Activated CD8-positive, alpha-beta T cell treated with anti-CD3 and anti-CD28 coated beads, Interleukin-2, amount 10 ng/mL, durations not matched to agents 7 days and 5 days (primary cell): ENCODE results near the gene TJP1. TPM values are rescaled to one million over a fixed set of nuclear protein-coding genes. Genes with fewer than 3 reads are reported as not detected.
"Not testable (repeated sequence)": the region's sequence is repeated elsewhere in the genome, so short reads cannot be mapped to it uniquely, and the experiment has no call there.

Experiments
- ATAC-seq: fragments of 150-1000 bp; cut with Tn5 transposase; one replicate; pipeline ENCODE4 v1.10.0; 2021; ENCODE audit warnings: moderate library complexity
- CTCF ChIA-PET: fragments of 350-600 bp; sonication (Branson Sonifier 250); formaldehyde crosslinking; loops from one replicate; lab custom pipeline; 2021; ENCODE audit warnings: antibody characterized with exemption; lab: Charles Lee
- POLR2A ChIA-PET: fragments of 350-600 bp; sonication (Branson Sonifier 250); formaldehyde crosslinking; loops from one replicate; lab custom pipeline; 2021; ENCODE audit warnings: antibody characterized with exemption; lab: Charles Lee
- DNase-seq: peaks from one replicate; pipeline ENCODE4 v3.0.0-alpha.2; 2020
- H3K27ac Mint-ChIP-seq: one replicate; pipeline ENCODE4 v1.8.0; 2021; ENCODE audit warnings: mild to moderate bottlenecking, mixed read lengths
- H3K27me3 Mint-ChIP-seq: one replicate; pipeline ENCODE4 v1.8.0; 2021; ENCODE audit warnings: low read depth, mixed read lengths
- H3K36me3 Mint-ChIP-seq: one replicate; pipeline ENCODE4 v1.8.0; 2021; ENCODE audit warnings: low read depth, mixed read lengths
- H3K4me1 Mint-ChIP-seq: one replicate; pipeline ENCODE4 v1.8.0; 2021; ENCODE audit warnings: low read depth, mixed read lengths
- H3K4me3 Mint-ChIP-seq: one replicate; pipeline ENCODE4 v1.8.0; 2021; ENCODE audit warnings: mild to moderate bottlenecking, mixed read lengths
- H3K9me3 Mint-ChIP-seq: one replicate; pipeline ENCODE4 v1.8.0; 2022; ENCODE audit warnings: mixed read lengths; ENCODE audit not compliant: insufficient read depth
- total RNA-seq, 2 experiments: library from RNA; stranded (reverse); gene quantifications; one replicate each; pipeline ENCODE4 v1.2.3, GENCODE V29; 2021

TJP1 gene
- total RNA-seq, 2 experiments from 2014 or later, result not detected

DNA sequence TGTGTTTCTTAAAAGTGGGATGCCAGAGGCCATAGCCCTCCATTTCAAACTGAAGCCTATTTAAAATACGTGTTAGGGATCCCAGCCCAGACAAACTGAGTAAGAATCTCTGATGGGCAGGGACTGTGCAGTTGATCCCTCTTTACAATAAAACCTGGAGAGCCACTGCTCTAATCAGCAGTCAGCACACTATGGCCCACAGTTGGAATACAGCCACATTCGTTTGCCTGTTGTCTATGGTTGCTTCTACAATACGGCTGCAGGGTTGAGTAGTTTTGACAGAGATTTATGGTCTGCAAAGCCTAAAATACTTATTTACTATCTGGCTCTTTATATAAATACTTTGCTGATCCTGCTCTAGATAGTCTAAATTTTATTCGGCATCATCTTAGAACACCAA lies 32.4 kb downstream of the TJP1 start:
- DNase-seq (no peak), ATAC-seq (no peak)
- Mint-ChIP-seq H3K4me3 (no peak overlapping the region), H3K4me1 (no peaks in the 10 kb centered on the region), H3K36me3 (no peaks in the 10 kb centered on the region), H3K27me3 (peaks cover 2% of the 10 kb centered on the region), H3K9me3 (no peaks in the 10 kb centered on the region), H3K27ac (no peak overlapping the region)
- ChIA-PET CTCF (no interaction called here), POLR2A (no interaction called here)

- no peak for ATAC-seq
- Mint-ChIP-seq H3K4me1 (no peaks in the 10 kb centered on the region), H3K27me3 (peaks cover 3% of the 10 kb centered on the region), H3K4me3 (no peak overlapping the region), H3K36me3 (no peaks in the 10 kb centered on the region), H3K9me3 (no peaks in the 10 kb centered on the region), H3K27ac (no peak overlapping the region)
- POLR2A ChIA-PET, result no interaction called here
- CTCF ChIA-PET, result no interaction called here
- no peak for DNase-seq
Observed at GRCh38 chr15:29788433-29789034, 33.7 kb downstream of the TJP1 start.

- no peak for DNase-seq
- no peaks in the 10 kb centered on the region for H3K36me3 Mint-ChIP-seq
- CTCF ChIA-PET, result no interaction called here
Observed at GRCh38 chr15:29787767-29788166, 34.5 kb downstream of the TJP1 start.

GRCh38 chr15:29785642-29786041 lies 36.6 kb downstream of the TJP1 start:
- peaks cover 7% of the 10 kb centered on the region for H3K27me3 Mint-ChIP-seq
- H3K36me3 Mint-ChIP-seq, result no peaks in the 10 kb centered on the region
- H3K4me1 Mint-ChIP-seq, result no peaks in the 10 kb centered on the region
- no peaks in the 10 kb centered on the region for H3K9me3 Mint-ChIP-seq
- ChIA-PET POLR2A (no interaction called here), CTCF (no interaction called here)
- DNase-seq (no peak), ATAC-seq (no peak)
- no peak overlapping the region for H3K27ac Mint-ChIP-seq
- no peak overlapping the region for H3K4me3 Mint-ChIP-seq

More at GRCh38 chr15:29787767-29788166, 34.5 kb downstream of the TJP1 start:
- Mint-ChIP-seq H3K27ac (no peak overlapping the region), H3K4me1 (no peaks in the 10 kb centered on the region), H3K4me3 (no peak overlapping the region), H3K9me3 (no peaks in the 10 kb centered on the region), H3K27me3 (peaks cover 5% of the 10 kb centered on the region)
- no peak for ATAC-seq
- POLR2A ChIA-PET, result no interaction called here

DNA sequence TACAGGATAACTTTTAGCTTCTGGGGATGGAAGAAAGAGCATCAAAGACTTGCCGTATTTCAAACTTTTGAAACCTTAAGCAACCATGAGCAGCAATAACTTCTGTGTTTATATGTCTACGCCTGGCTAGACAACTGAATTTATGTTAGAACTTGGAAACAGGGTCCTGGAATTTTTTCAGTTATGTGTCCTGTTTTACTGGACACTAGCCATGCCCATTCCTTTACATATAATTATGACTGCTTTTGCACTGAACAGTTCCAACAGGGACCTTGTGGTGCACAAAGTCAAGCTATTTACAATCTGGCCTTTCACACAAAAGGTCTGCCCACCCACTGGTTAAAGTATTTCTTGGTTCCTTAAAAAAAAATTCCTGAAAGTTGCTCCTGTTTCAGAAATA lies 37.1 kb downstream of the TJP1 start:
- ChIA-PET CTCF (no interaction called here), POLR2A (no interaction called here)
- H3K9me3 Mint-ChIP-seq, result no peaks in the 10 kb centered on the region
- no peaks in the 10 kb centered on the region for H3K36me3 Mint-ChIP-seq
- DNase-seq, result no peak
- no peak for ATAC-seq
- no peaks in the 10 kb centered on the region for H3K4me1 Mint-ChIP-seq
- peaks cover 5% of the 10 kb centered on the region for H3K27me3 Mint-ChIP-seq
- no peak overlapping the region for H3K4me3 Mint-ChIP-seq
- no peak overlapping the region for H3K27ac Mint-ChIP-seq

DNA sequence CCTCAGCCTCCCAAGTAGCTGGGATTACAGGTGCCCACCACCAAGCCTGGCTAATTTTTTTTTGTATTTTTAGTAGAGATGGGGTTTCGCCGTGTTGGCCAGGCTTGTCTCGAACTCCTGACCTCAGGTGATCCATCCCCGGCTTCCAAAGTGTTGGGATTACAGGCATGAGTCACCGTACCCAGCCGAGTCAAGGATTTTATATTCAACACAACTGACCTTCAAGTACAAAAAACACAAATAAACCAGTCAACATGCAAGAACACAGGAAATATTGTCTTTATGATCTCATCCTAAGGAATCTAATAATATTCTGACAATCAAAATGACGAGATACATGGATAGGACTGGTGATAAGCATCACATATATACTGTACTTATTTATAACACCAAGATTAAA lies 37.9 kb downstream of the TJP1 start:
- DNase-seq (no peak), ATAC-seq (no peak)
- Mint-ChIP-seq H3K9me3 (no peaks in the 10 kb centered on the region), H3K36me3 (no peaks in the 10 kb centered on the region), H3K27ac (no peak overlapping the region), H3K4me3 (no peak overlapping the region), H3K27me3 (peaks cover 5% of the 10 kb centered on the region), H3K4me1 (no peaks in the 10 kb centered on the region)
- ChIA-PET POLR2A (no interaction called here), CTCF (no interaction called here)

DNA sequence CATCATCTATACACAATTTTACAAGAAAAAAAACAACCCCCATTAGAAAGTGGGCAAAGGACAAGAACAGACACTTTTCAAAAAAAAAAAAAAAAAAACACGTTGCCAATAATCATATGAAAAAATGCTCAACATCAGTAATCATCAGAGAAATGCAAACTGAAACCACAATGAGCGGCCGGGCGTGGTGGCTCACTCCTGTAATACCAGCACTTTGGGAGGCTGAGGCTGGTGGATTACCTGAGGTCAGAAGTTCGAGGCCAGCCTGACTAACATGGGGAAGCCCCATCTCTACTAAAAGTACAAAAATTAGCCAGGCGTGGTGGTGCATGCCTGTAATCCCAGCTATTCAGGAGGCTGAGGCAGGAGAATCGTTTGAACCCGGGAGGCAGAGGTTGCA lies 39.5 kb downstream of the TJP1 start:
- H3K4me3 Mint-ChIP-seq, H3K36me3 Mint-ChIP-seq, H3K9me3 Mint-ChIP-seq, DNase-seq, H3K4me1 Mint-ChIP-seq, POLR2A ChIA-PET, H3K27ac Mint-ChIP-seq, CTCF ChIA-PET, ATAC-seq: not testable (repeated sequence)
- H3K27me3 Mint-ChIP-seq, result peaks cover 10% of the 10 kb centered on the region

DNA sequence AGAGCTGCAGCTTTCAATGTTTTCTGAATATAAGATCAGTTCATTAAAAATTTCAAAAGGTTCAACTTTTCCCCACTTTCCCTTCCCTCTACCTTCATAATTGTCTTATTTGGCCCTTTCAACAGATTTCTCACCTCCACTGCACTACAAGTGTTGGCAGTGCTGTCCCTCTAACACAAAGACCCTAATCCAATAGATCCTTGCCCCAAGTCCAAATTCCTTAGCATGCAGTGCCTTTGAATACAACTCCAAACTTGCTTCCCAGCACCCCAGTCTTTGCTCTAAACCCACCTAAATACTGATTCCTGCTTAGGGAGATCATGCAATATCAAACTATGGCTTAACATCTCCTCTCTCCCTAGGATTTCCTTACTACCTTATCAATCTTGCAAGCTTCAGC lies 43.9 kb downstream of the TJP1 start:
- ChIA-PET CTCF (no interaction called here), POLR2A (no interaction called here)
- Mint-ChIP-seq H3K9me3 (no peaks in the 10 kb centered on the region), H3K4me1 (no peaks in the 10 kb centered on the region), H3K4me3 (no peak overlapping the region), H3K27ac (no peak overlapping the region), H3K36me3 (no peaks in the 10 kb centered on the region), H3K27me3 (peaks cover 8% of the 10 kb centered on the region)
- DNase-seq (no peak), ATAC-seq (no peak)

DNA sequence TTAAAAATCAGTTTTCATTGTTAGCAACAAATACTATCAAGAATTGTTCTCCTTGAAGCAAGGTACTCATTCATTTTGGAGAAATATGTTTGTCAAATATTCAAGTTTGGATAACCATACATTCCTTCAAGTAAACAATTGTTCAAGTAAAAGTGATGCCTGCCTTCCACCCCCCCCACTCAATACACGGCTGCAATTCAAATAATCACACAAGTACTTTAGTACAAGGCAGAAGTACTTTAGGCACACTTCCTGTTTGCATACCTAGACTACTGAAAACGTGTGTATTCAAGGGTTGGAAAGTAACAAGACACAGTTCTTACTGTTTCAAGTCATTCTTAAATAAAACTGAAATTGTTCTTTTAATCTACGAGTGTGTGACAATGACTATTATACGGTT lies 45.4 kb downstream of the TJP1 start:
- no peak overlapping the region for H3K27ac Mint-ChIP-seq
- ATAC-seq (no peak), DNase-seq (no peak)
- H3K4me3 Mint-ChIP-seq, result no peak overlapping the region
- peaks cover 8% of the 10 kb centered on the region for H3K27me3 Mint-ChIP-seq
- no peaks in the 10 kb centered on the region for H3K9me3 Mint-ChIP-seq
- no peaks in the 10 kb centered on the region for H3K36me3 Mint-ChIP-seq
- ChIA-PET CTCF (no interaction called here), POLR2A (no interaction called here)
- H3K4me1 Mint-ChIP-seq, result no peaks in the 10 kb centered on the region

- Mint-ChIP-seq H3K4me1 (no peaks in the 10 kb centered on the region), H3K36me3 (no peaks in the 10 kb centered on the region), H3K9me3 (no peaks in the 10 kb centered on the region), H3K4me3 (no peak overlapping the region), H3K27me3 (peaks cover 5% of the 10 kb centered on the region), H3K27ac (no peak overlapping the region)
- CTCF ChIA-PET, result no interaction called here
- no peak for ATAC-seq
- POLR2A ChIA-PET, result no interaction called here
- no peak for DNase-seq
Observed at GRCh38 chr15:29774900-29775299, 47.4 kb downstream of the TJP1 start.

DNA sequence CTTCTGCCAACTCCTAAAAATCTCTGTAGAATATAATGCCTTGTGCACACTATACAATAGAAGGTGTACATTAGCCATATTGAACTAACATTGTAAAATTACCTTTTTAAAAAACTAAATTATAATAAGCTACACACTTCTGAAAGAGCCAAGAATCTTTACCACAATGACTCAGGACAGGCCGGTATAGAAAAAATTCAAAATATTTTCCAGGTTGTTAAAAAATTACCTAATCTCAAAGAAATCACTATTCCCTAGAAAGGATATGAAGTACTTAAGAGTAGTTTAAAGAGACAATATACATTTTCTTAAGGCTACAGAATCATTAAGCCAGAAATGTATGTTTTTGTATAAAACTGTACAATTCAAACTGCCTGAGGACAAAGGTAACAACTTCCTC lies 48.5 kb downstream of the TJP1 start:
- no peak overlapping the region for H3K4me3 Mint-ChIP-seq
- no peak for ATAC-seq
- no peaks in the 10 kb centered on the region for H3K36me3 Mint-ChIP-seq
- no peak overlapping the region for H3K27ac Mint-ChIP-seq
- DNase-seq, result no peak
- ChIA-PET CTCF (no interaction called here), POLR2A (interaction anchor here (0.6 kb wide), 1 partner anchor 24 kb away, joined by 3 read pairs; no protein-coding TSS in a partner anchor)
- no peaks in the 10 kb centered on the region for H3K9me3 Mint-ChIP-seq
- H3K4me1 Mint-ChIP-seq, result no peaks in the 10 kb centered on the region
- H3K27me3 Mint-ChIP-seq, result peaks cover 5% of the 10 kb centered on the region

- CTCF ChIA-PET, result no interaction called here
- POLR2A ChIA-PET, result no interaction called here
- no peaks in the 10 kb centered on the region for H3K36me3 Mint-ChIP-seq
- ATAC-seq, result no peak
- H3K9me3 Mint-ChIP-seq, result no peaks in the 10 kb centered on the region
- DNase-seq, result no peak
- H3K4me3 Mint-ChIP-seq, result no peak overlapping the region
- no peak overlapping the region for H3K27ac Mint-ChIP-seq
- peaks cover 1% of the 10 kb centered on the region for H3K27me3 Mint-ChIP-seq
- H3K4me1 Mint-ChIP-seq, result no peaks in the 10 kb centered on the region
Observed at GRCh38 chr15:29773000-29773399, 49.3 kb downstream of the TJP1 start.

DNA sequence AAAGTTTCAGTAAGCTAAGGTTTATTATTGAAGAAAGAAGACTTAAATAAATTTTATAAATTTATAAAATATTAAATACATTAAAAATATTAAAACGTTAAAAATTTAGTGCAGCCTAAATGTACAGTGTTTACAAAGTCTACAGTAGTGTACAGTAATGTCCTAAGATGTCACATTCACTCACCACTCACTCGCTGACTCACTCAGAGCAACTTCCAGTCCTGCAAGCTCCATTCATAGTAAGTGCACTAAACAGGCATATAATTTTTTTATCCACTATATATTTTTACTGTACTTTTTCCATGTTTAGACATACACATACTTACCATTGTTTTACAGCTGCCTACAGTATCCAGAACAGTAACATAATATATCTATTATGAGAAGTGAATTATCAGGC lies 51.5 kb downstream of the TJP1 start:
- ATAC-seq, result no peak
- Mint-ChIP-seq H3K27me3 (peaks cover 11% of the 10 kb centered on the region), H3K9me3 (no peaks in the 10 kb centered on the region), H3K36me3 (no peaks in the 10 kb centered on the region), H3K4me1 (no peaks in the 10 kb centered on the region), H3K27ac (no peak overlapping the region), H3K4me3 (no peak overlapping the region)
- ChIA-PET POLR2A (no interaction called here), CTCF (no interaction called here)
- DNase-seq, result no peak
